HEK293 (cell line): ENCODE data around the gene RBFOX2.

Source experiments
- KLF16 ChIP-seq: fragments of 450-650 bp; formaldehyde crosslinking; IDR thresholded peaks from 2 replicates; pipeline ENCODE4 v1.5.1; 2017; ENCODE audit warnings: missing biosample characterization, missing genetic modification characterization
- MZF1 ChIP-seq: fragments of 450-650 bp; formaldehyde crosslinking; IDR thresholded peaks from 2 replicates; pipeline ENCODE4 v1.5.1; 2017; ENCODE audit warnings: missing biosample characterization, missing genetic modification characterization, borderline replicate concordance
- PRDM4 ChIP-seq: fragments of 450-650 bp; formaldehyde crosslinking; IDR thresholded peaks from 2 replicates; pipeline ENCODE4 v1.5.1; 2017; ENCODE audit warnings: missing biosample characterization, missing genetic modification characterization
- SETDB1 ChIP-seq: IDR thresholded peaks from one replicate; pipeline ENCODE4 v1.6.1; 2017; ENCODE audit warnings: mild to moderate bottlenecking, low read length, moderate library complexity, mixed read lengths; ENCODE audit not compliant: insufficient read length
- TRIM28 ChIP-seq: IDR thresholded peaks from 2 replicates; pipeline ENCODE4 v1.6.1; 2011; ENCODE audit warnings: low read length, control low read depth, borderline replicate concordance
- TSHZ1 ChIP-seq: fragments of 450-650 bp; formaldehyde crosslinking; IDR thresholded peaks from 2 replicates; pipeline ENCODE4 v1.5.1; 2016; ENCODE audit warnings: missing biosample characterization, missing genetic modification characterization, borderline replicate concordance
- ZIC2 ChIP-seq: fragments of 450-650 bp; formaldehyde crosslinking; IDR thresholded peaks from 2 replicates; pipeline ENCODE4 v1.5.1; 2016; ENCODE audit warnings: missing biosample characterization, missing genetic modification characterization
- ZNF121 ChIP-seq: fragments of 450-650 bp; formaldehyde crosslinking; IDR thresholded peaks from 2 replicates; pipeline ENCODE4 v1.5.1; 2016; ENCODE audit warnings: missing biosample characterization, missing genetic modification characterization
- ZNF155 ChIP-seq: fragments of 450-650 bp; formaldehyde crosslinking; IDR thresholded peaks from 2 replicates; pipeline ENCODE4 v1.5.1; 2016; ENCODE audit warnings: missing biosample characterization, missing genetic modification characterization
- ZNF2 ChIP-seq: fragments of 450-650 bp; formaldehyde crosslinking; IDR thresholded peaks from 2 replicates; pipeline ENCODE4 v1.5.1; 2016; ENCODE audit warnings: missing biosample characterization, missing genetic modification characterization
- ZNF335 ChIP-seq: fragments of 450-650 bp; formaldehyde crosslinking; conservative IDR thresholded peaks from 2 replicates; pipeline ENCODE4 v1.5.1; 2016; ENCODE audit warnings: missing biosample characterization, missing genetic modification characterization
- ZNF366 ChIP-seq: fragments of 450-650 bp; formaldehyde crosslinking; conservative IDR thresholded peaks from 2 replicates; pipeline ENCODE4 v1.5.1; 2016; ENCODE audit warnings: missing biosample characterization, missing genetic modification characterization
- ZNF416 ChIP-seq: fragments of 450-650 bp; formaldehyde crosslinking; IDR thresholded peaks from 2 replicates; pipeline ENCODE4 v1.5.1; 2016; ENCODE audit warnings: missing biosample characterization, missing genetic modification characterization
- ZNF449 ChIP-seq: fragments of 450-650 bp; formaldehyde crosslinking; IDR thresholded peaks from 2 replicates; pipeline ENCODE4 v1.5.1; 2017; ENCODE audit warnings: missing biosample characterization, mild to moderate bottlenecking, missing genetic modification characterization, moderate library complexity
- ZNF513 ChIP-seq: fragments of 450-650 bp; IDR thresholded peaks from 2 replicates; pipeline ENCODE4 v1.5.1; 2018; ENCODE audit warnings: missing biosample characterization, missing genetic modification characterization
- ZNF514 ChIP-seq: fragments of 450-650 bp; formaldehyde crosslinking; IDR thresholded peaks from 2 replicates; pipeline ENCODE4 v1.5.1; 2016; ENCODE audit warnings: missing biosample characterization, missing genetic modification characterization
- ZNF558 ChIP-seq: fragments of 450-650 bp; formaldehyde crosslinking; IDR thresholded peaks from 2 replicates; pipeline ENCODE4 v1.5.1; 2016; ENCODE audit warnings: missing biosample characterization, missing genetic modification characterization
- ZNF600 ChIP-seq: fragments of 450-650 bp; formaldehyde crosslinking; IDR thresholded peaks from 2 replicates; pipeline ENCODE4 v1.5.1; 2016; ENCODE audit warnings: missing biosample characterization, missing genetic modification characterization
- ZNF623 ChIP-seq: fragments of 450-650 bp; formaldehyde crosslinking; IDR thresholded peaks from 2 replicates; pipeline ENCODE4 v1.5.1; 2016; ENCODE audit warnings: missing biosample characterization, missing genetic modification characterization
- ZNF629 ChIP-seq: fragments of 450-650 bp; formaldehyde crosslinking; IDR thresholded peaks from 2 replicates; pipeline ENCODE4 v1.5.1; 2017; ENCODE audit warnings: missing biosample characterization, missing genetic modification characterization
- ZNF785 ChIP-seq: fragments of 450-650 bp; formaldehyde crosslinking; IDR thresholded peaks from 2 replicates; pipeline ENCODE4 v1.5.1; 2016; ENCODE audit warnings: missing biosample characterization, missing genetic modification characterization
- ZNF843 ChIP-seq: fragments of 450-650 bp; formaldehyde crosslinking; IDR thresholded peaks from 2 replicates; pipeline ENCODE4 v1.5.1; 2016; ENCODE audit warnings: missing biosample characterization, missing genetic modification characterization
- TF ChIP-seq, protein P1 (sequence below): fragments of 450-650 bp; formaldehyde crosslinking; IDR thresholded peaks from 2 replicates; pipeline ENCODE4 v1.5.1; 2017; ENCODE audit warnings: missing biosample characterization, missing genetic modification characterization
- TF ChIP-seq, protein P2 (sequence below): fragments of 450-650 bp; formaldehyde crosslinking; IDR thresholded peaks from 2 replicates; pipeline ENCODE4 v1.5.1; 2016; ENCODE audit warnings: missing biosample characterization, missing genetic modification characterization
- TF ChIP-seq, protein P3 (sequence below): fragments of 450-650 bp; formaldehyde crosslinking; IDR thresholded peaks from 2 replicates; pipeline ENCODE4 v1.5.1; 2016; ENCODE audit warnings: missing biosample characterization, missing genetic modification characterization

The RBFOX2 gene

DNA sequence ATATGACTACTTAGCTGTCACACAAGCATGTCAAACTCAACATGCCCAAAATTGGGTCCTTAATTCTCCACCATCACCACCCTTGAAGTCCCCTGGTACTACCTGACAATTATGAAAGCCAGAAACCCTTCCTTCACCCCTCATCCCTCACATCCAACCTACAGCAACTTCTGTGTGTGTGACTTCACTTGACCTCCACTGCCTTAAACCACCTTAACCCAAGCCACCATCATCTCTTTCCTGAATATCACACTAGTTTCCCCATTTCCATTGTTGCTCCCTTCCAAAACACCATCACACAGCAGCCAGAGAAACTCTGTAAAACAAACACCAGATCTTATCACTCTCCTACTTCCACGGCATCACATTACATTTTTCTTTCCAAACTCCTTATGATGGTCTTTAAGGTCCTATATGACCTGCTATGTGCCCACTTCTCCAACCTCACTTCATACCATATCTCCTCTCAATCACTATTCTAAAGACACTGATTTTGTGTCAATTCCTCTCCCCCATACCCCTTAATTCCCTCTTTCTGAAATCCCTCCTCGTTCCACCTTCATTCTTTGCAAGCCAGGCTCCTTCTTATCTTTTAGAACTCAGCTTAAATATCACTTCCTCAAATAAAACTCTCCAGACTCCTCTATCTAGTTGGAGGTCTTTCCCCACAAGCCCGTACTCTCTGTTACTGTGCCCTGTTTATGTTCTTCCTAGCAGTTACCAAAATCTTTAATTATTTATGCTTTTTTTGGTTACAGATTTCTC lies 124.9 kb downstream of the RBFOX2 start (continued):
- no peak for TF ChIP-seq ZNF513 (tag by site-specific recombination)
- TF ChIP-seq, protein P1, sequence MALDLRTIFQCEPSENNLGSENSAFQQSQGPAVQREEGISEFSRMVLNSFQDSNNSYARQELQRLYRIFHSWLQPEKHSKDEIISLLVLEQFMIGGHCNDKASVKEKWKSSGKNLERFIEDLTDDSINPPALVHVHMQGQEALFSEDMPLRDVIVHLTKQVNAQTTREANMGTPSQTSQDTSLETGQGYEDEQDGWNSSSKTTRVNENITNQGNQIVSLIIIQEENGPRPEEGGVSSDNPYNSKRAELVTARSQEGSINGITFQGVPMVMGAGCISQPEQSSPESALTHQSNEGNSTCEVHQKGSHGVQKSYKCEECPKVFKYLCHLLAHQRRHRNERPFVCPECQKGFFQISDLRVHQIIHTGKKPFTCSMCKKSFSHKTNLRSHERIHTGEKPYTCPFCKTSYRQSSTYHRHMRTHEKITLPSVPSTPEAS: no peak
- TF ChIP-seq ZNF785 (tag by site-specific recombination): no peak
- TF ChIP-seq ZNF155 (tag by site-specific recombination): no peak
- TF ChIP-seq ZNF623 (tag by site-specific recombination): no peak
- TF ChIP-seq ZNF449: no peak
- peak; percentile 62; the same call in 1 of the 2 replicates for TF ChIP-seq ZNF843 (tag by site-specific recombination)
- TF ChIP-seq ZNF558 (tag by site-specific recombination): no peak
- peak; percentile 94 for TF ChIP-seq ZNF600 (tag by site-specific recombination)
- no peak for TF ChIP-seq ZIC2 (tag by site-specific recombination)
- TF ChIP-seq ZNF416: no peak
- peak; percentile 98 for TF ChIP-seq MZF1
- no peak for TF ChIP-seq ZNF121 (tag by site-specific recombination)
- TF ChIP-seq, protein P2, sequence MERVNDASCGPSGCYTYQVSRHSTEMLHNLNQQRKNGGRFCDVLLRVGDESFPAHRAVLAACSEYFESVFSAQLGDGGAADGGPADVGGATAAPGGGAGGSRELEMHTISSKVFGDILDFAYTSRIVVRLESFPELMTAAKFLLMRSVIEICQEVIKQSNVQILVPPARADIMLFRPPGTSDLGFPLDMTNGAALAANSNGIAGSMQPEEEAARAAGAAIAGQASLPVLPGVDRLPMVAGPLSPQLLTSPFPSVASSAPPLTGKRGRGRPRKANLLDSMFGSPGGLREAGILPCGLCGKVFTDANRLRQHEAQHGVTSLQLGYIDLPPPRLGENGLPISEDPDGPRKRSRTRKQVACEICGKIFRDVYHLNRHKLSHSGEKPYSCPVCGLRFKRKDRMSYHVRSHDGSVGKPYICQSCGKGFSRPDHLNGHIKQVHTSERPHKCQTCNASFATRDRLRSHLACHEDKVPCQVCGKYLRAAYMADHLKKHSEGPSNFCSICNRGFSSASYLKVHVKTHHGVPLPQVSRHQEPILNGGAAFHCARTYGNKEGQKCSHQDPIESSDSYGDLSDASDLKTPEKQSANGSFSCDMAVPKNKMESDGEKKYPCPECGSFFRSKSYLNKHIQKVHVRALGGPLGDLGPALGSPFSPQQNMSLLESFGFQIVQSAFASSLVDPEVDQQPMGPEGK: peak; percentile 60; the same call in 1 of the 2 replicates
- peak; percentile 44 for TF ChIP-seq ZNF629 (tag by site-specific recombination)
- TF ChIP-seq SETDB1: no peak
- 0 out of 2 replicates have a peak, but pooled peaks have one; percentile 19 for TF ChIP-seq ZNF366
- TF ChIP-seq, protein P3, sequence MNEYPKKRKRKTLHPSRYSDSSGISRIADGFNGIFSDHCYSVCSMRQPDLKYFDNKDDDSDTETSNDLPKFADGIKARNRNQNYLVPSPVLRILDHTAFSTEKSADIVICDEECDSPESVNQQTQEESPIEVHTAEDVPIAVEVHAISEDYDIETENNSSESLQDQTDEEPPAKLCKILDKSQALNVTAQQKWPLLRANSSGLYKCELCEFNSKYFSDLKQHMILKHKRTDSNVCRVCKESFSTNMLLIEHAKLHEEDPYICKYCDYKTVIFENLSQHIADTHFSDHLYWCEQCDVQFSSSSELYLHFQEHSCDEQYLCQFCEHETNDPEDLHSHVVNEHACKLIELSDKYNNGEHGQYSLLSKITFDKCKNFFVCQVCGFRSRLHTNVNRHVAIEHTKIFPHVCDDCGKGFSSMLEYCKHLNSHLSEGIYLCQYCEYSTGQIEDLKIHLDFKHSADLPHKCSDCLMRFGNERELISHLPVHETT (tag by site-specific recombination): peak; percentile 57; the same call in 1 of the 2 replicates
- peak; percentile 70; the same call in 1 of the 2 replicates for TF ChIP-seq ZNF2 (tag by site-specific recombination)
- TF ChIP-seq KLF16 (tag by site-specific recombination): peak; percentile 29; the same call in 1 of the 2 replicates
- peak; percentile 53; the same call in 1 of the 2 replicates for TF ChIP-seq PRDM4 (tag by site-specific recombination)
- TF ChIP-seq ZNF335 (tag by site-specific recombination): peak; percentile 53; the same call in 1 of the 2 replicates
- TF ChIP-seq TSHZ1: peak; percentile 50; the same call in 1 of the 2 replicates
- peak; percentile 85 for TF ChIP-seq TRIM28
- no peak for TF ChIP-seq ZNF514
